VCaP (cell line): Measurements from ENCODE around the gene EDC4.

Experiments used
- H3K27ac ChIP-seq: fragments of 450-650 bp; 2 replicates; pipeline ENCODE4 v1.5.1; 2017
- TF ChIP-seq, protein P1 (sequence below): fragments of 450-650 bp; conservative IDR thresholded peaks from 2 replicates; pipeline ENCODE4 v1.5.1; 2017; ENCODE audit warnings: mild to moderate bottlenecking, moderate library complexity

Gene EDC4

DNA sequence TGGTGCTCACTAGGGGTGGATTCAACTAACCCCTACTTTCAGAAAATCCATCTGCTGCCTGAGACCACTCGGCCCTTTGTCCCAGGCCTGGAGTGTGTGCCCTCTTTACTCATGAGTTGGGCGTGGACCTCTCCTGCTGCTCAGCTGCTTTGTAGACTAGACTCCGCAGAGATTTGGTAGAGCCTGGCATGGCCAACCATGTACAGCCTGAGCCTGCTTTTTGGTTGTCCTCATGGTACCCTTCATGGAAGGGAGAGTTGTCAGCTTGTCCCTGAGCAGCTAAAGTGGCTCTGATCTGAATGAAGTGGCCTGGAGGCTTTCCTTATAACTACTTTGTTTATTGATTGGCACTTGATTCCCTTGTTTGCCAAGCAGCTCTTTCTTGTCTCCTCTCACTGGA is 1.5 kb downstream of the EDC4 start:
- TF ChIP-seq, protein P1, sequence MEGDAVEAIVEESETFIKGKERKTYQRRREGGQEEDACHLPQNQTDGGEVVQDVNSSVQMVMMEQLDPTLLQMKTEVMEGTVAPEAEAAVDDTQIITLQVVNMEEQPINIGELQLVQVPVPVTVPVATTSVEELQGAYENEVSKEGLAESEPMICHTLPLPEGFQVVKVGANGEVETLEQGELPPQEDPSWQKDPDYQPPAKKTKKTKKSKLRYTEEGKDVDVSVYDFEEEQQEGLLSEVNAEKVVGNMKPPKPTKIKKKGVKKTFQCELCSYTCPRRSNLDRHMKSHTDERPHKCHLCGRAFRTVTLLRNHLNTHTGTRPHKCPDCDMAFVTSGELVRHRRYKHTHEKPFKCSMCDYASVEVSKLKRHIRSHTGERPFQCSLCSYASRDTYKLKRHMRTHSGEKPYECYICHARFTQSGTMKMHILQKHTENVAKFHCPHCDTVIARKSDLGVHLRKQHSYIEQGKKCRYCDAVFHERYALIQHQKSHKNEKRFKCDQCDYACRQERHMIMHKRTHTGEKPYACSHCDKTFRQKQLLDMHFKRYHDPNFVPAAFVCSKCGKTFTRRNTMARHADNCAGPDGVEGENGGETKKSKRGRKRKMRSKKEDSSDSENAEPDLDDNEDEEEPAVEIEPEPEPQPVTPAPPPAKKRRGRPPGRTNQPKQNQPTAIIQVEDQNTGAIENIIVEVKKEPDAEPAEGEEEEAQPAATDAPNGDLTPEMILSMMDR = no peak
- H3K27ac ChIP-seq = peak overlapping the region; percentile 75; the same call in 1 of the 2 replicates

DNA sequence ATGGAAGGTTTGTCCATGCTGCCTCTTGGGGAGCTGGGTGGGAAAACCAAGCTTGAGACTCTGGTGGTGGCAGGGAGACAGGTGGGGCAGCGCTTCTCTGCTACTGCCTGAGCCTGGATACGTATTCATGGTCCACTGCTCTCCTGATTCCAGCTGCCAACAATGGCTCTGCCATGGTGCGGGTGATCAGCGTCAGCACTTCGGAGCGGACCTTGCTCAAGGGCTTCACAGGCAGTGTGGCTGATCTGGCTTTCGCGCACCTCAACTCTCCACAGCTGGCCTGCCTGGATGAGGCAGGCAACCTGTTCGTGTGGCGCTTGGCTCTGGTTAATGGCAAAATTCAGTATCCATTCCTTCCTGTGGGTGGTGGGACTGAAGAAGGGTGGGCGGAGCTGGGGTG is 4.2 kb downstream of the EDC4 start:
- TF ChIP-seq, protein P1 = no peak
- H3K27ac ChIP-seq = no peak overlapping the region

DNA sequence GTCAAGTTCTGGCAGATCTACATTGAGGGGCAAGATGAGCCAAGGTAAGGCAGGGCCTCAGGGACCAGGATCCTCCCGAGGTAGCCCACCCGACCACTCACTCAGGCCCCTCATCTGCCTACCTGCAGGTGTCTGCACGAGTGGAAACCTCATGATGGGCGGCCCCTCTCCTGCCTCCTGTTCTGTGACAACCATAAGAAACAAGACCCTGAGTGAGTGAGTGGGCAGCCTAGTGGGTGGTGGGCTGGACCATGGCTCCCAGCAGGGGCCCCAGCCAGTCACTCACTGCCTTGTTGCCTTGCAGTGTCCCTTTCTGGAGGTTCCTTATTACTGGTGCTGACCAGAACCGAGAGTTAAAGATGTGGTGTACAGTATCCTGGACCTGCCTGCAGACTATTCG is 5.4 kb downstream of the EDC4 start:
- TF ChIP-seq, protein P1 = no peak
- H3K27ac ChIP-seq = no peak overlapping the region

DNA sequence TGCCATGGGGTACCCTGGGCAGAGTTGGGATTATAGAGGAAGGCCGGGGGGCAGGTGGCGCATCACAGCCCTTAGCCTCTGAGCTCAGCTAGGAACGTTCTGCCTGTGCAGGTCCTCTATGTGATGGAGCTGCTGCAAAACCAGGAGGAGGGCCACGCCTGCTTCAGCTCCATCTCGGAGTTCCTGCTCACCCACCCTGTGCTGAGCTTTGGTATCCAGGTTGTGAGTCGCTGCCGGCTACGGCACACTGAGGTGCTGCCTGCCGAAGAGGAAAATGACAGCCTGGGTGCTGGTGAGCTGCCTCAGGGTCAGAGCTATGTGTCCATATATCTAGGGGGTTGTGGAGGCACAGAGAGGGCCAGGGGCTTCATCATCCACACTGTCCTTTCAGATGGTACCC is 6.0 kb downstream of the EDC4 start:
- H3K27ac ChIP-seq = no peak overlapping the region
- TF ChIP-seq, protein P1 = no peak

DNA sequence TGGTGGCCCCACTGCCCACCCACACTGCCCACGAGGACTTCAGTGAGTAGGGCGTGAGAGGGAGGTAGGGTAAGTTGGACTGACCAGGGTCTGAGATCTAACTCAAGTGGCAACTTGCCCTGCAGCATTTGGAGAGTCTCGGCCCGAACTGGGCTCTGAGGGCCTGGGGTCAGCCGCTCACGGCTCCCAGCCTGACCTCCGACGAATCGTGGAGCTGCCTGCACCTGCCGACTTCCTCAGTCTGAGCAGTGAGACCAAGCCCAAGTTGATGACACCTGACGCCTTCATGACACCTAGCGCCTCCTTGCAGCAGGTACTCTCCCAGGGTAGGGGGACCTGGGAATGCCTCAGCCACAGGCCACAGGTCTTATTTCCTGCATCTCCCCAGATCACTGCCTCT is 6.6 kb downstream of the EDC4 start:
- H3K27ac ChIP-seq = no peak overlapping the region
- TF ChIP-seq, protein P1 = no peak

DNA sequence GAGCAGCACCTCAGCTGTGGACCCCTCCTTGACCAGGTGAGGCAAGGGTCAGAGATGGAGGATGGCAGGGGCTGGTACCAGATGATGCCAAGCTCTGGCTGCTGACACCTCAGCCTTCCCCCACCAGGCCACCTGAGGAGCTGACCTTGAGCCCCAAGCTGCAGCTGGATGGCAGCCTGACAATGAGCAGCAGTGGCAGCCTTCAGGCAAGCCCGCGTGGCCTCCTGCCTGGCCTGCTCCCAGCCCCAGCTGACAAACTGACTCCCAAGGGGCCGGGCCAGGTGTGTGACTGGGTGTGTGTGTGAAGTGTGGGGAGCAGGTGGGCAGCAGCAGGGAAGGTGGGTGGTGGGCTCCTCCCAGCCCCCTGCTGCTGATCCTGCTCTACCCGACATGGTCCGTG is 7.1 kb downstream of the EDC4 start:
- TF ChIP-seq, protein P1 = no peak
- no peak overlapping the region for H3K27ac ChIP-seq

DNA sequence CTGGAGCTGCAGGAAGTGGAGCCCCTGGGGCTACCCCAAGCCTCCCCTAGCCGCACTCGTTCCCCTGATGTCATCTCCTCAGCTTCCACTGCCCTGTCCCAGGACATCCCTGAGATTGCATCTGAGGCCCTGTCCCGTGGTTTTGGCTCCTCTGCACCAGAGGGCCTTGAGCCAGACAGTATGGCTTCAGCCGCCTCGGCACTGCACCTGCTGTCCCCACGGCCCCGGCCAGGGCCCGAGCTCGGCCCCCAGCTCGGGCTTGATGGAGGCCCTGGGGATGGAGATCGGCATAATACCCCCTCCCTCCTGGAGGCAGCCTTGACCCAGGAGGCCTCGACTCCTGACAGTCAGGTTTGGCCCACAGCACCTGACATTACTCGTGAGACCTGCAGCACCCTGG is 7.7 kb downstream of the EDC4 start:
- H3K27ac ChIP-seq = no peak overlapping the region
- TF ChIP-seq, protein P1 = no peak
